GM18861 (cell line): ENCODE data around the gene CERS2.

ENCODE experiments used
- ATAC-seq: cut with Tn5 transposase; IDR thresholded peaks from one replicate; pipeline ENCODE4 v1.9.1; 2021; ENCODE audit not compliant: unreplicated experiment

Gene CERS2, protein sequence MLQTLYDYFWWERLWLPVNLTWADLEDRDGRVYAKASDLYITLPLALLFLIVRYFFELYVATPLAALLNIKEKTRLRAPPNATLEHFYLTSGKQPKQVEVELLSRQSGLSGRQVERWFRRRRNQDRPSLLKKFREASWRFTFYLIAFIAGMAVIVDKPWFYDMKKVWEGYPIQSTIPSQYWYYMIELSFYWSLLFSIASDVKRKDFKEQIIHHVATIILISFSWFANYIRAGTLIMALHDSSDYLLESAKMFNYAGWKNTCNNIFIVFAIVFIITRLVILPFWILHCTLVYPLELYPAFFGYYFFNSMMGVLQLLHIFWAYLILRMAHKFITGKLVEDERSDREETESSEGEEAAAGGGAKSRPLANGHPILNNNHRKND

DNA sequence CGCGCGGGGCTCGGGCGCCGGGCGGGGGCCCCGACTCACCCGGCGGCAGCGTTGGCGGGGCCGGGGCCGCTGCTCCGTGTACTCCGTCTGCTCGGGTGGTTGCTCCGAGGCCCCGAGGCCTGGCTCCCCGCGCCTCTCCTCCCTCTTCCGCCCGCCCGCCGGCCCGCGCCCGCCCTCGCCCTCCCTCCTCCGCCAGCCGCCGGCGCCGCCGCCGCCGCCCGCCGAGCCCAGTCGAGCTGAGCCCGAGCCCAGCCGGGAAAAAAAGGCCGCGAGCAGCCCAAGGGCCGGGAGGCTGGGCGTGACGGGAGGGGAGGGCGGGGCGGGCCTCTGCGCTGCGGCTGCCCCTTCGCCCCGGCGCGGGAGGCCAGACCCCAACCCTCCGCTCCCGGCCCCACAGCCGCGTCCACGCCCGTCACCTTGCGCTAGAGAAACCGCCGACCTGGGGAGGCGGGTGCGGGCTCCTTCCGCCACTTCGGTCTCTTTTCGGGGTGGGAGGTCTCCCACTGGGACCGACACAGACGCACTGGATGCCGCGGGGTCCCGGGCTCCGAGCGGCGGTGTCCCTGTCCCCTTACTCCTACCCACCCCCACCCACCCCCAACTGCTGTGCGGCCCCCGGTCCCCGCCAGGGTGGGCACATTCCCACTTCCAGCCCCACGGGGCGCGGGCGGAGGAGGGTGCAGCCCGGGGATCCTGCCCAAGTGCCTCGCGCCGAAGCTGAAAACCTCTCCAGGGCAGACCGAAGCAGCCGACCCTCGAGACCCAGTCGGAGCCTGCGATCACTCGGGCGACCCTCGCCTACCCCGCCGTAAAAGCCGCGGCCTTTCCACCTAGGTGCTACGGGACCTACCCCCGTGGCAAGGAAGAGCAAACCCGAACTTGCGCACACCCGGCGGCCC lies at the start of gene CERS2:
TSS of gene CERS2 (minus strand) at position 256 of the 899 bp plus-strand sequence. CDS start 5,745 bp downstream, outside the sequence.
- no peak for ATAC-seq

DNA sequence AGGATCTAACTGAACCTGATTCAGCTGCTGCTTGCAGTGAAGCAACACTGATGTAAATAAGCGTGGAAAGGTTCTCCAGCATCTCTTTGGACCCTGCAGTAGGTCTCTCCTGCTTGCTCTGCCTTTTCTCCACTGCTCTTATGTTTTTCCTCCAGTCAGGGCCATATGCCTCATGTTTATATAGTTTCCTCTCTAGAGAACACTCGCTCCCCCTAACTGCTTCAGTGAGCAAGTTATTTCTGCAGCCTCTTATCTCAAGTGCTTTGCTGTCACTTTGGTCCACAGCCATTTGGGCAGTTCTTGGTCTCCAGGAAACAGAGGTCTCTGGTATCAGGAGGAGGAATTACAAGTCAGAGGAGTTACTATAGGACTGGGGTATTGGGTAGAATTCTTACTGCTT lies 38.9 kb upstream of the CERS2 start:
- ATAC-seq: no peak

DNA sequence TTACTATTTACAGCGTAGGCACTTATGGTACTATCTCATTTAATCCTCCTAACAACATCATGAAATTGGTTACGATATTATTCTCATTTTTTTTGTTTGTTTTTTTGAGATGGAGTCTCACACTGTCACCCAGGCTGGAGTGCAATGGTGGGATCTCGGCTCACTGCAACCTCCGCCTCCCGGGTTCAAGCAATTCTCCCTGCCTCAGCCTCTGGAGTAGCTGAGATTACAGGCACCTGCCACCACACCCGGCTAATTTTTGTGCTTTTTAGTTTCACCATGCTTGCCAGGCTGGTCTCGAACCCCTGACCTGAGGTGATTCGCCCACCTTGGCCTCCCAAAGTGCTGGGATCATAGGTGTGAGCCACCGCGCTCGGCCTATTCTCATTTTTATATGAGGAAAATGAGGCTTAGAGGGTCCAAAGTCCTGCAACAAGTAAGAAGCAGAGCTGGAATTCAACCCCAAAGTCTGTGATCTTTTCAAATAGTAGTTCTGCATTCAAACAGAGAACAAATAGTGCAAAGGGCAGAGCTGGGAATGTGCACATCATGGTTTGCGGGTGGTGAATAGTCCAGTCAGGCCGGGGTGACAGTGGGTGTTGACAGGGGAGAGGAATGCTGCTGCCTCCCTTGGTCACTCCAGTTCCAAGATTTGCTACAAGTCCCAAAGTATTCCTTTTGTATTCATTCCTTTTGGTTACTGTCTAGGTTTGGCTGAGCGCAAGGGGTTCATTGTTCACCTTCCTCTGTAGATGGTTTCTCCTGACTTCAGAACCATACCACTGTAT lies 38.2 kb upstream of the CERS2 start:
- ATAC-seq: no peak

GRCh38 chr1:151011154-151011850 lies 36.7 kb upstream of the CERS2 start:
- no peak for ATAC-seq

- ATAC-seq: no peak
Measured at GRCh38 chr1:151010346-151010726, 35.7 kb upstream of the CERS2 start.

GRCh38 chr1:151009674-151010345 lies 35.2 kb upstream of the CERS2 start:
- ATAC-seq: no peak

DNA sequence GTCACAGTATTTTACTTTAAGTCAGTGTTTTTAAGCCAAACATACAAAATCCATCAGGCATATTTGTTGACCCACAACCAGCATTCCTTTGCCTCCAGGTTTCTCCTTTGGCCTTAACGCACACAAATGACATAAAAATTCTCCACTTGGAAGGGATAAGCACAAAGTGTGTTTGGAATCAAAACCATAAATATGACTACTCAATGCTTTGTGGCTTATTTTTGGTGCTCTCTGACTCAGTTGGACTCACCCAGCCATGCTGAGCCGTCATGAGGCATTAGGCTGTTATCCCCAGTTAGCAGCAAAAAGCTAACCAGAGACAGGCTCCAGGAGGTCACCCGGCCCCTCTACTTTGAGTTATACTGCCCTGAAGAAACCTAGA lies 34.6 kb upstream of the CERS2 start:
- ATAC-seq: no peak

- peak; percentile 59 for ATAC-seq
Measured at GRCh38 chr1:151008244-151009205, 33.9 kb upstream of the CERS2 start, which contains the start of gene PRUNE1. TSS of gene PRUNE1 (plus strand) at chr1:151008449. CDS start at chr1:151008633, 184 bp downstream.

DNA sequence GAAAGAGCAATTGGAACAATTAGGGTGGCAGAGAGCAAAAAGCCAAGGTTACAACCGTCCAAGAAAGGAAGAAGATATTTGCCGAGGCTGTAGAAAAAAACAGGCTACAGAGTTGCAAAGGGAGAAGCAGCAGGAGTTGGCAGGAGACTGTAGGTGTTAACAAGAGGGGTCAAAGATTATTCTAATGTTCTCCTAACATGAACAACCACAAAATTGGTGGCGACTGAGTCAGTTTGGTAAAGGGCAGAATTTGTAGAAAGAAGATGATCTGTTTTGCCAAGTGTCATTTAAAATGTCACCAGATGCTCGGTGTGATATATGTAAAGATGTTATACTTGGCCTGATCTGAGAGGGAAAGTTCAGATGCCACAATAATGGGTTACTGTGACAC lies 33.2 kb upstream of the CERS2 start:
- ATAC-seq: no peak

GRCh38 chr1:151006327-151007052 lies 31.9 kb upstream of the CERS2 start, which contains the start of gene MINDY1:
TSS of gene MINDY1 (minus strand) at chr1:151006902. CDS start at chr1:151002617, 4,285 bp downstream.
- no peak for ATAC-seq

DNA sequence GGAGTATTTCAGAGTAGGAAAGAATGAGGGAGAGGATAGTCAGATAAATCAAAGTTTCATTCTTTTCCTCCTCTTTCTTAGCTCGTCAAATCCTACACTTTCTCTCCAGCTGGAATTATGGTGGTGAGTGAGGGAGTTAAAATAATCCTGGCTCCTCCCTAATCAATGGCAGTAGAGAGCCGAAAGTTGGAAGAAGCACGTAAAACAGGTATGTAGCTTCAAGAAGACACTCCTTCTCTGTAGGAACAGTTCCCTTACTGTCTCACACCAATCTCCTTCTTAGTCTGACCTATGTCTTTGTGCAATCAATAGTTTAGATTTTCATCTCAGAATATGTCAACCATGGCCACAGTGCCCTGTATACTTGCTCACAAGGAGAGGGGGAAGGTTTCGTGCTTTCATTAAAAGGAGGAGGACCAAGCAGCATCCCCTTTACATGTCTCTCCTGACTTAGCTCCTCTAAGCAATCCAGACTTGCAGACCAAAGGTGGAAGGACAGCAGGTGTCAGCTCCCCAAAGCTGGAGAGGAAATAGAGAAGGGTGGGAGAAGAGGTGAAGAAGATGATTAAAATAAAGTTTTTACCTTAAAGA lies 31.2 kb upstream of the CERS2 start:
- no peak for ATAC-seq

- ATAC-seq: no peak
Measured at GRCh38 chr1:151003180-151003579, 28.5 kb upstream of the CERS2 start.

DNA sequence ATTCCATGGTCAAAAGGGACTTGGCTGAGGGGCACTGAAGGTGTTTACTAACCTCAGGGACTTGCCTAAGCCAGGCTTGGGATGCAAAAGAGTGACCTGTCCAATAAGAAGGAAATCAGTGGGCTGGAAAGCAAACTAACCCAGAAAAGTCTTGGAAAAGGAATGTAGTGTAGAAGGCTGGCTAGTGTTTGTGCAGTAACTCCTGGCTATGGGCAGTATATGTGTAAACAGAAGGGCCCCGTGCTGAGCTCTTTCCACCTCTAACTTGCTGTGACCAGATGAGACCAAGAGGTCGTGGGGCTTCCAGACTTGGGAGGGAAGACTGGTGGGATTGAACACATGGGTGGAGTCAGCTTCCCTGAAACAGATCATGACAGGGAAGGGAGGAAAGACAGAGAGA lies 28.0 kb upstream of the CERS2 start:
- no peak for ATAC-seq

DNA sequence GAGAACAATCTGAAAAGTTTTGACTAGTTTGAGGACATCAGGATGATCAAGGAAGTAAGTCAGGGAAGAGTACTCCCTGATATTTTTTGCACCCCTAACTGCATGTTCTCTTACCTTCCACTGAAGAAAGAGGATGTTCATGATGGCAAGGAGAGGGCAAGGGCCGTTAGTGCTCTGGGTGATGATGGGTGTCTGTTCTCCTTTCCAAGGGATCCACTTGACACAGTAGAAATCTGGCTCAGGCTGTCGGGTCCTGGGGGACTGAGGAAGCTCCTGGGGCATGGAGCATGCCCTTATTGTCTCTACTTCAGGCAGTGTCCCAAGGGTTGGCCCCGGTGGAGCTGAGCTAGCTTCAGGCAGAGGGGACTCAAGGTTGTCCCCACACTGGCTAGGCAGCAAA lies 27.4 kb upstream of the CERS2 start:
- ATAC-seq: no peak

DNA sequence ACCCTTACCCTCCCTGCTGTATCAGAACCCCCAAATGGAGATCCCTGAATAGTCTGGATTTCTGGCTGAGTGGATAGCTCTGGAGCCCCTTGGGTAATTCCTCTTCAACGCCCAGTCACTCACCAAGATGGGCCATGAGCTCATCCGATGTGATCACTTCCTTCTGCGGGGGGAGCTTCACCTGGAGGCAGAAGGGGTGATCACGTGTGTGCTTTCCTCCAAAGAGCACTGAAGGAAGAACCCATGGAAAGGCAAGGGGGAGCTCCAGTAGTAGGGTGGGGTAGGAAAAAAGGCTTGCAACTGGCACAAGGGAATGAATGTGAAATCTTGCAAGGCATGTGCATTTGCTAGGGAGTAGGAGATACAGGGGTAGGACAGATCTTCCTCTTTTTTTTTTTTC lies 27.0 kb upstream of the CERS2 start:
- ATAC-seq: no peak

DNA sequence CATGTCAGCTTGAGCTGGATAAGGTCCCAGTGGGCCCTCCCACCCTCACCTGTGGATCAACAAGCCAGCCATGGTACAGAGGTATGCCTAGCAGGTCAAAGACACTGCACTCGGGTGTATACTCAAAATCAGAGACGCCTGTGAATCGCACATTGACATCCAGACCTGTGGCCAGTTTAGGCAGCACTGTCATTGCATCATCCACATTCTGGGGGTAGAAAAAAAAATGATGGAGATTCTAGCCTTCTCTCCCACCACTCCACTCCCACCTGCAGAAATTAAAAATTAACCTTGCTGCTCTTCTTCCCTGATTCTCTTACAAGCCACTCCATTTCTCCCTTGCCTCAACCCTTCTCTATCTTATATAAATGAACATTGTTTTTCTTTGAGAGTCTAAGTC lies 25.8 kb upstream of the CERS2 start:
- ATAC-seq: no peak

DNA sequence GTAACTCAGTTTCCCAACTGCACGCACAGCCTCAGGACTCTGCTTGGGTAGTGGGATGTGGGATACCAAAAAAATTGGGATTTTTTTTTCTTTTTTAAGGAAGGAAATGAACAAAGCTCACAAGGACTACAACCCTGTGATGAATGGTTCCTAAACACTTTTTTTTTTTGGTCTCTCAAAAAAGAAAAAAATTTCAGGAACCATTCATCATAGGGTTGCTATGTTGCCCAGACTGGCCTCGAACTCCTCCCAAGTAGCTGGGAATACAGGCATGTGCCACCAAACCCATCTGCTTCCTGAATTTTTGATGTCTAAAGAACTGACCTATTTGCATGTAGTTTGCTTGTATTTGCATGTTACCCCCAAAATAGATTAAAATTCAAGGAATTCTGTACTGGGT lies 25.3 kb upstream of the CERS2 start:
- no peak for ATAC-seq
